Measurements from ENCODE around the gene SLC4A9.

The SLC4A9 gene

GRCh38 chr5:140424135-140424534 lies 64.1 kb downstream of the SLC4A9 start:
- no peak for DNase-seq (ENCODE audit: low read depth)
- TF ChIP-seq CTCF (conservative IDR thresholded peaks at IDR 0.05; ENCODE audit: low read depth, low read length) = no peak
- H3K4me3 ChIP-seq (ENCODE audit: low read length) = no peak overlapping the region
